ENCODE results near the gene APOBR.
"Not testable (repeated sequence)": the region's sequence is repeated elsewhere in the genome, so short reads cannot be mapped to it uniquely, and the experiment has no call there.

APOBR gene

DNA sequence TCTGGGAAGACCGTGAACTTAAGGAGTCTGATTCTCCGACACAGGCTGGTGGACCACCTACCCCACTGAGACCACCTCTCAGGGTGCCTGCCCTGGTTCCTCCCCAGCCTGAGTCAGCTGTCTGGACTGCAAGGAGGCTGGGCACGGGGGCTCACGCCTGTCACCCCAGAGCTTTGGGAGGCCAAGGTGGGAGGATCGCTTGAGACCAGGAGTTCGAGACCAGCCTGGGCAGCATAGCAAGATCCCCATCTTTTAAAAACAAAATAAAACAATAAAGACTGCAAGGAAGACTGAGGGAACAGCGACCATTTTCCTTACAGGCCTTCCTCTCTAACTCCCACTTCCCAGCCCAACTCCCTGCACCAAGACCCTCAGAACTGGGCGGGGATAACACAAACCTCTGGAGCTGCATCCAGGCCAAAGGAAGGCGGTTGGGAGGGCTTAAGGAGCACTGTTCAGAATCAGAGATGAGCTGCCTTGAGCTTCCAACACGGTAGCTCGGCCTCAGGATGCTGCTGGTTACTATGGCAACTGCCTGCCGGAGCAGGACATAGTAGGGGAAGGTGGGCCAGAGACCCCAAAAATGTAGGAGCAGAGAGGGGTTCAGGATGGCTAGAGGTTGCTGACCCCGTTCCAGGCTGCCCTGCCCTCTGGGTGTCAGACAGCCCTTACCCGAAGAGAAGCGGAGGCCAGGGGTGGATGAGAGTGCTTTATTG is 4.4 kb downstream of the APOBR start:
- DNase-seq: no peak

DNA sequence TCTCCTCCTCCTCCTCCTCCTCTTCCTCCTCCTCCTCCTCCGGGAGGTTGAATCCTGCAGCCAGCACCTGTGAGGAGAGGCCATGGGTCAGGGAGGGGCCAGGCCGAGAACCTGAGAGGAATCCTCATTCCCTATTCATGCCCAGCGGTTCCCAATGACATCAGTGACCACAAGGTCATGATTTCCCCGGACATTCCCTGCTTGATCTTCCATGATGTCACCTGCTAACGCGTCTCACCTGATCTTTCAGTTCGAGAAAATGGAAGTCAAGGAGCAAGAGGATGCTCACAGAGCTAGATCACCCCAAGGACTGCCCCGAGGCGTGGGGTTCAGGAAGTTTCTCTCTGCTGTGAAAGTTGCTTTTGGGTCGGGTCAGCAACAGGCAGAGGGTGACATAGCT is 5.4 kb downstream of the APOBR start:
- DNase-seq: no peak

DNA sequence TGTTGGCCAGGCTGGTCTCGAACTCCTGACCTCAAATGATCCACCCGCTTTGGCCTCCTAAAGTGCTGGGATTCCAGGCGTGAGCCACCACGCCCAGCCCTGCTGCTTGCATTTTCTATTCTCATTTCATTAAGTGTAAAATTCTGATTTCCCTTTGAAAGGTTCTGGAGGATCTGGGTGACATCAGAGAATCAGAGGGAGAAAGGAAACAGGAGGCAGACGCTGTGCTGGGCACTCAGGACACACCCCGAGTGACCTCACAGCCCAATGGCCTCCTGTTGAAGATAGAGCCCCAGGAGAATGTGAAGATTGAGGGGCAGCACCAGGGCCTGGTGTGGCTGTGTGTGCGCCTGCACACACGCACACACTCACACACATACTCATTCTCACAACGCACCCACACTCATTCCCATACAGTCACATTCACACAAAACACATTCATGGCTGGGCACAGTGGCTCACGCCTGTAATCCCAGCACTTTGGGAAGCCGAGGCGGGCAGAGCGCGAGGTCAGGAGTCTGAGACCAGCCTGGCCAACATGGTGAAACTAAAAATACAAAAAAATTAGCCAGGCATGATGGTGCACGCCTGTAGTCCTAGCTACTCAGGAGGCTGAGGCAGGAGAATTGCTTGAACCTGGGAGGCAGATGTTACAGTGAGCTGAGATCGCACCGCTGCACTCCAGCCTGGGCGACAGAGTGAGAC is 6.2 kb downstream of the APOBR start:
- not testable (repeated sequence) for DNase-seq

- no peak for DNase-seq
Observed at GRCh38 chr16:28501258-28502232, 7.1 kb downstream of the APOBR start.

DNA sequence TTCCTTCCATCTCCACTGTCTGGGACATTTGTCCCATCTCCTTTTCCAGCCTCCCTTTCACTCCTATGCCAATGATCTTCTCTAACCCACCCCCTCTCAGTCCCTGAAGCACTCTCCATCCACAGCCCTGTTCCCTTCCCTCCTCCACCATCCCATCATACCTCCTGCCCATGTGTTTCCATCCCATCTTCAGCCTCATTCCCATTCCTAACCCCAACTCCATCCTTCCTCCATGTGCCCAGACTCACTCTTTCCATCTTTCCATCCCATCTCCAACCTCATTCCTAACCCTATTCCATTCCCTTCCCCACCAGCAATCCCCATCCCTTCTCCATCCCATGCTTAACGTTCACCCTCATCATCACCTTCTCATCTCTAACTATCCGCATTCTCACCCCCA is 7.8 kb downstream of the APOBR start:
- DNase-seq: no peak

- DNase-seq: no peak
Observed at GRCh38 chr16:28503470-28504259, 9.2 kb downstream of the APOBR start.

GRCh38 chr16:28504707-28505404 is 10.4 kb downstream of the APOBR start:
- no peak for DNase-seq

DNA sequence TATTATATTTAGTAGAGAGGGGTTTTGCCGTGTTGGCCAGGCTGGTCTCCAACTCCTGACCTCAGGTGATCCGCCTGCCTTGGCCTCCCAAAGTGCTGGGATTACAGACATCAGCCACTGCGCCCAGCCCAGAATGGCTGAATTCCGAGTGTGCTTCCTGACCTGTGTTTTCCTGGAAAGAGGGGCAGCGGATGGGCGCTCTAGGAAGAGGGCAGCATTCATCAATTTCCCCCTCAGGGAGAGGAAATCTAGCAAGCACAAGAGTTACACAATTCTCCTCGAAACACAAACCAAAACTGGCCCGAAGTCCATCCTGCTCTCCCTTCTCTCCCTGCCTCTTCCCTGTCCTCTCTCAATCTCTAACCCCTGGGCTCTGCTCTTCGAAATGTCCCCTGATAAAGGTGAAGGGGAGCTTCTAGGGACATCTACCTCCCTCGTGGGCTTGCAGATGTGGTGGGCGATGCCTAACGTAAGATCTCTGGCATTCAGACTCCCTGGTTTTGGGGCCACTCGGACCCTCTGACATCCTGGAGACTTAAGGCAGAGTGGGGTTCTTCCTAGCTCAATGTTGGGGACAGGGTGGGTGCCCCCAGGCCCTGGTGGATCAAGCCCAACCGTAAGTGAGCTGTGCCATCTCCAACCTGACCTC is 11.2 kb downstream of the APOBR start:
- no peak for DNase-seq

DNA sequence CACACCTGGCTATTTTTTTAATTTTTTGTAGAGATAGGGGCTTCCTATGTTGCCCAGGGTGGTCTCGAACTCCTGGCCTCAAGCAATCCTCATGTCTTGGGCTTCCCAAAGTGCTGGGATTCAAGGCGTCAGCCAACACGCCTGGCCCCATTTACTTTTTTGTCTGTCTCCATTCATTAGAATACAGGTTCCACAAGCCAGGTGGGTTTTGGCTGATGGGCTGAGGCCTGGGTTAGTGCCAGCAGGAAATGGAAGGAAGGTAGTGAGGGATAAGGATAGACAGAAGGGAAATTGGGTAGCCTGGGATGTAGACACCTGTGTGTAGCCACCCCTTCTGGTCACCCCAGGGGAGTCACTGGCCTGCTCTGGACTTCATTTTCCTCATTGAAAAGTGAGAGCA is 16.6 kb downstream of the APOBR start:
- no peak for DNase-seq

DNA sequence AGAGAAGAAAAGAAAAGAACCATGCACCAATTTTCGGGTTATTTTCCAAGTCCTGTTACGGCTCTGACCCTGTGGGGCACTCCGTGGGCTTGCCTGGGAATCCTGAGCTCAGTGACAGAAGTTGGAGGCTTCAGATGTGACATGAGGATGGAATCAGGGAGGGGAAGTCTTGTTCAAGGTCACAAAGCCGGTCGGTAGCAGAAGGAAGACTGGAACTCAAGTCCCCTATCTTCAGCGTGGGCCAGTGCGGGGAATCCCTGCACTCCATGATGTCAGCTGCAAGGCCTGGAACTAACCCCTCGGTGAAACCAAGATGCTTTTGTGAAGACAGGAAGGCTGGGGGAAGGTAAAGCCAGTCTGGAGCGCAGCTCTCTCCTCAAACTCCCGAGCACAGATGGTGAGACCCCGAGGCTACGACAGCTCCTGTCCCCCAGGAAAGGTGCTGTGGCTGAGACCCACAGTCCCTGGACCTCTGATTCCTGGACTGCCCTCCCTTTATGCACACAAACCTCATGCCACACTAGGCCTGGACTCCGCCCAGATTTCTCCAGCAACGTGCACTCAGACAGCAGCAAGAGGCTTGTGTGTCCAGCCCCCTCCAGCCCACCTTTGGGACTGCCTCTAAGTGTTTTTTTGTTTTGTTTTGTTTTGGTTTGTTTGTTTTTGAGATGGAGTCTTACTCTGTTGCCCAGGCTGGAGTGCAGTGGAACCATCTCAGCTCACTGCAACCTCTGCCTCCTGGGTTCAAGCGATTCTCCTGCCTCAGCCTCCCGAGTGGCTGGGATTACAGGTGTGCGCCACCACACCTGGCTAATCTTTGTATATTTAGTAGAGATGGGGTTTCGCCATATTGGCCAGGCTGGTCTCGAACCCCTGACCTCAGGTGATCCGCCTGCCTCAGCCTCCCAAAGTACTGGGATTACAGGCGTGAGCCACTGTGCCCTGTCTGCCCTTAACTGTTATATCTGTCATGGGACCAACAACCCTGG is 17.7 kb downstream of the APOBR start:
- no peak for DNase-seq

DNA sequence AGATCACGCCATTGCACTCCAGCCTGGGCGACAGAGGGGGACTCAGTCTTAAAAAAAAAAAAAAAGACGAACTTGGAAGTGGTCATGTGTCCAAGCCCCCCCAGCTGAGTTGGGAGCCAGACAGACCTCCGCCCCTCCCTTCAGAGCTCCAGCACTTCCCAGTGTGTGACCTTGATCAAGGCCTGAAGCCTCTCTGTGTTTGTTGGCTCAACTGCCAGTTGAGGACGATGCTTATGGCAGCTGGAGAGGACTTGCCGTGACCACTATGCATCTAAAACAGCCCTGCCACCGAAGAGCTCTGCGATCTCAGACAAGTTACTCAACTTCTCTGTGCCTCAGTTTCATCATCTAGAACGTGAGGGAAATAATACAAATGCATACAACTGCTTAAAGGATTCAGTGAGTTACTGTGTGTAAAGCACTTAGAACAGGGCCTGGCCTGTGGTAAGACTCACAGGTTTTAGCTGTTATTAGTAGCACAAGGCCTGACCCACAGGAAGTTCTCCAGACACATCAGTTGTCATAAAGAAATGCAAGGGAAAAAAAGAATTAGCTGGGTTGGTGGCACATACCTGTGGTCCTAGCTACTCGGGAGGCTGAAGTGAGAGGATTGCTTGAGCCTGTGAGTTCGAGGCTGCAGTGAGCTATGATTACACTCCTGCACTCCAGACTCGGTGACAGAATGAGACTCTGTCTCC is 19.2 kb downstream of the APOBR start:
- no peak for DNase-seq

DNA sequence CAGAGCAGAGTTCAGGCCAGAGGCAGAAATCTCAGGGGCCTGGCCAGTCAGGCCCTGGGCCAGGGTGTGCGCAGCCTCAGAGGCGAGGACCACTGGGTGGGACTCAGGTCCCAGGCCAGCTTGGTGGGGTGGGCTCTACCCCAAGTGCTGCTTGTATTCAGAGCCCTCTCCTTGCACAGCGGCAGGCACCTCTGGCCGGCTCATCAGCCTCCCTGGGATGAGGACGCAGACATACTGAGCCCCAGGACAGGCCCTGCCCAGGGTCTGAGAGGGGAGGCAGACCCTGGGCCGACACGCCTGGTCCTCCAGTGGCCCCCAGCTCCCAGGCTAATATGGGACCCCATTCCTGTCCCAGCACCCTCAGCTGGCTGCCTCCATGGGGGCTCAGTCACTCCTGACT is 19.8 kb downstream of the APOBR start:
- DNase-seq: no peak

- no peak for DNase-seq
Observed at GRCh38 chr16:28520672-28521071, 26.2 kb downstream of the APOBR start.

DNA sequence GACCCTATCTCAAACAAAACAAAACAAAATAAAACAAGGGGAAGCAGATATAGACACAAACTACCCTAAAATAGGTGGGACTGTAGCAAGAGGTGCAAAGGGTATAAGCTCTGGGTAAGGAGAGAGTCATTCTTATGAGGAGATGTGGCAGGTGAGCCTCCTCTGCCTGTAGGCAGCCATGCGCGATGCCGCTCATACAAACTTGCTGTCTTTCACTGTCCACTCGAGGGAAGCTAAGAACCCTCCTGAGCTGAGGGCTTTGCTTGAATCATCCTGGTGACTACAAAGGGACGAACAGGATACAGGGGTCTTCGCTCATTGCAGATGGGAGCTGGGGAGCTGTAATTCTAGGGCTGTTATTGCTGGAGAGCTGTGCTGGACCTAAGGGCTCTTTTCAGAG is 27.0 kb downstream of the APOBR start:
- no peak for DNase-seq

- DNase-seq: no peak
Observed at GRCh38 chr16:28522792-28523191, 28.3 kb downstream of the APOBR start.

DNA sequence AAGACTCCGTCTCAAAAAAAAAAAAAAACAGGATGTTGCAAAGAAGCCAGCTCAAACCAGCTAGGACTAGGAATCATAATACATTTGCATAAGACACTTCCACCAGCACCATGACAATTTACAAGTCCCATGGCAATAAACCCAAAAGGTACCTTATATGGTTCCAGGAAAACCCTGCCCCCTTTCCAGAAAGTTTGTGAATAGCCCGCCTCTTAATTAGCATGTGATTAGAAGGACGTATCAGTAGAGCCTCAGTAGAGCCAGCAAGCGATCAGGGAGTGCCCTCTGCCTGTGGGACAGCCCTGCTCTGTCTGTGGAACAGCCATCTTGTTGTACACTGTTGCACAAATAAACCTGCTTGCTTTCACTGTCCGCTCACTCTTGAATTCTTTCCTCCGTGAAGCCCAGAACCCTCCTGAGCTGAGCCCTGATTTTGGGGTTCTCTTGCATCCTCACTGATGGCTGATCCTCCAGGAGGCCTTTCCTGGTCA is 30.3 kb downstream of the APOBR start:
- DNase-seq: no peak

GRCh38 chr16:28526201-28527099 is 32.0 kb downstream of the APOBR start:
- no peak for DNase-seq

- not testable (repeated sequence) for DNase-seq
Observed at GRCh38 chr16:28527100-28527785, 32.8 kb downstream of the APOBR start.

Data from NCI-H1417 treated with DMSO at 0.1 percent for 48 hours (cell line).